SK-N-SH treated with all-trans-retinoic acid at 6 μM for 48 hours (cell line): ENCODE data around the gene NCL.

Experiments
- ARNTL ChIP-seq: fragments of 450-650 bp; formaldehyde crosslinking; IDR thresholded peaks from 2 replicates; pipeline ENCODE4 v1.5.0; 2020; ENCODE audit warnings: low read depth, mild to moderate bottlenecking, moderate library complexity, borderline replicate concordance
- BACH2 ChIP-seq: fragments of 250-450 bp; sonication (Bioruptor Pico); IDR thresholded peaks from 2 replicates; pipeline ENCODE4 v1.9.0; 2021; ENCODE audit warnings: mild to moderate bottlenecking, borderline replicate concordance
- CREB5 ChIP-seq: fragments of 250-450 bp; sonication (Bioruptor Pico); IDR thresholded peaks from 2 replicates; pipeline ENCODE4 v1.5.1; 2020; ENCODE audit warnings: low read depth, mild to moderate bottlenecking, moderate library complexity
- CSRNP3 ChIP-seq: fragments of 250-450 bp; sonication (Bioruptor Pico); IDR thresholded peaks from 2 replicates; pipeline ENCODE4 v1.5.1; 2021; ENCODE audit warnings: mild to moderate bottlenecking, moderate library complexity
- GLIS3 ChIP-seq: fragments of 250-450 bp; sonication (Bioruptor Pico); IDR thresholded peaks from 2 replicates; pipeline ENCODE4 v1.5.0; 2020; ENCODE audit warnings: mild to moderate bottlenecking, moderate library complexity
- ISL1 ChIP-seq: fragments of 250-450 bp; sonication (Bioruptor Pico); IDR thresholded peaks from 2 replicates; pipeline ENCODE4 v2.1.2; 2022; ENCODE audit warnings: mild to moderate bottlenecking, moderate library complexity
- PATZ1 ChIP-seq: fragments of 250-450 bp; sonication (Bioruptor Pico); IDR thresholded peaks from 2 replicates; pipeline ENCODE4 v1.8.0; 2020; ENCODE audit warnings: mild to moderate bottlenecking, moderate library complexity, borderline replicate concordance
- POU6F1 ChIP-seq: fragments of 250-450 bp; sonication (Bioruptor Pico); IDR thresholded peaks from 2 replicates; pipeline ENCODE4 v1.8.0; 2021; ENCODE audit warnings: low read depth, mild to moderate bottlenecking, moderate library complexity, borderline replicate concordance
- PPARA ChIP-seq: fragments of 250-450 bp; sonication (Bioruptor Pico); IDR thresholded peaks from 2 replicates; pipeline ENCODE4 v1.5.0; 2020; ENCODE audit warnings: mild to moderate bottlenecking, borderline replicate concordance
- SNAI2 ChIP-seq: fragments of 250-450 bp; sonication (Bioruptor Pico); IDR thresholded peaks from 2 replicates; pipeline ENCODE4 v1.5.0; 2020; ENCODE audit warnings: mild to moderate bottlenecking, moderate library complexity
- TOX ChIP-seq: fragments of 250-450 bp; sonication (Bioruptor Pico); IDR thresholded peaks from 2 replicates; pipeline ENCODE4 v1.8.0; 2021; ENCODE audit warnings: mild to moderate bottlenecking, moderate library complexity, borderline replicate concordance
- ZFP3 ChIP-seq: fragments of 250-450 bp; sonication (Bioruptor Pico); IDR thresholded peaks from 2 replicates; pipeline ENCODE4 v1.5.0; 2020; ENCODE audit warnings: mild to moderate bottlenecking, moderate library complexity
- ZNF70 ChIP-seq: fragments of 450-650 bp; formaldehyde crosslinking; IDR thresholded peaks from 2 replicates; pipeline ENCODE4 v1.5.0; 2020; ENCODE audit warnings: mild to moderate bottlenecking, moderate library complexity

GRCh38 chr2:231425811-231426703 is 38.2 kb downstream of the NCL start:
- no peak for TF ChIP-seq ARNTL (CRISPR knock-in tag)
- no peak for TF ChIP-seq PATZ1 (CRISPR knock-in tag)
- no peak for TF ChIP-seq GLIS3 (CRISPR knock-in tag)
- no peak for TF ChIP-seq BACH2 (CRISPR knock-in tag)
- TF ChIP-seq CREB5 (CRISPR knock-in tag): no peak
- no peak for TF ChIP-seq CSRNP3 (CRISPR knock-in tag)
- TF ChIP-seq ZNF70: no peak
- TF ChIP-seq TOX (CRISPR knock-in tag): no peak
- no peak for TF ChIP-seq PPARA (CRISPR knock-in tag)
- TF ChIP-seq POU6F1 (CRISPR knock-in tag): no peak
- TF ChIP-seq ISL1: no peak
- no peak for TF ChIP-seq ZFP3 (CRISPR knock-in tag)
- TF ChIP-seq SNAI2 (CRISPR knock-in tag): no peak
